Effector memory CD4-positive, alpha-beta T cell (primary cell): ENCODE results near the gene SLC23A2.
"Not testable (repeated sequence)": the region's sequence is repeated elsewhere in the genome, so short reads cannot be mapped to it uniquely, and the experiment has no call there.

ENCODE experiments used
- DNase-seq, 3 donors: peaks; one replicate each; pipeline ENCODE4 v3.0.0-alpha.2; 2020
- H3K27ac ChIP-seq: 2 replicates; pipeline ENCODE4 v1.7.0; 2013; ENCODE audit warnings: mild to moderate bottlenecking, low read length, moderate library complexity; ENCODE audit not compliant: insufficient read depth, poor library complexity, severe bottlenecking
- H3K27me3 ChIP-seq: replicated peaks from 2 replicates; pipeline ENCODE4 v1.7.0; 2013; ENCODE audit warnings: mild to moderate bottlenecking, low read length; ENCODE audit not compliant: insufficient read depth, control insufficient read depth, poor library complexity, severe bottlenecking
- H3K36me3 ChIP-seq: 2 replicates; pipeline ENCODE4 v1.7.0; 2013; ENCODE audit warnings: mild to moderate bottlenecking, low read length, moderate library complexity; ENCODE audit not compliant: control insufficient read depth, insufficient read depth
- H3K4me1 ChIP-seq: 2 replicates; pipeline ENCODE4 v1.7.0; 2013; ENCODE audit warnings: low read length, mild to moderate bottlenecking; ENCODE audit not compliant: control insufficient read depth, insufficient read depth, poor library complexity, severe bottlenecking
- H3K4me3 ChIP-seq: 2 replicates; pipeline ENCODE4 v1.7.0; 2013; ENCODE audit warnings: low read length, low read depth, mild to moderate bottlenecking; ENCODE audit not compliant: insufficient read depth, poor library complexity, severe bottlenecking
- H3K9me3 ChIP-seq: 2 replicates; pipeline ENCODE4 v1.7.0; 2013; ENCODE audit warnings: mild to moderate bottlenecking, low read length, moderate library complexity; ENCODE audit not compliant: control insufficient read depth

SLC23A2 gene

DNA sequence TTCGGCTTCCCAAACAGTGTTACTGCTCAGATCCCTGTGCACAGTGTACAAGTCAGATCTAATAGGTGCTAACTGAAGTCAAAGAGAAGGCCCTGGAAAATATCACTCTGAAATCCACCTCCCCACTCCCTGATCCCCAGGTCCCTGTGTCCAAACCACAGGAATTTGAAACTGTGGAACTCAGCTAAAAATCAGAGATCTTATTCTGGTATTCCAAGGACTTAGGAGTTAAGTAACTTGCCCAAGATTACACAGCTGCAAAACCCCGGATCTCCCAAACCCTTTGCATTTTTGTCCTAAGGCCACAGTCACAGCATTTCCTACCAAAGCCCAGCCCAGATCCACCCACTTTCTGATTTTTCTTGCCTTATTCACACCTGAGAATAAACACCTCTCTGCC, 32.3 kb upstream of the SLC23A2 start:
- Histone ChIP-seq H3K9me3 (no peaks in the 10 kb centered on the region), H3K36me3 (no peaks in the 10 kb centered on the region), H3K27me3 (no peaks in the 10 kb centered on the region), H3K4me1 (no peaks in the 10 kb centered on the region), H3K27ac (no peak overlapping the region), H3K4me3 (no peak overlapping the region)
- no peak for DNase-seq

DNA sequence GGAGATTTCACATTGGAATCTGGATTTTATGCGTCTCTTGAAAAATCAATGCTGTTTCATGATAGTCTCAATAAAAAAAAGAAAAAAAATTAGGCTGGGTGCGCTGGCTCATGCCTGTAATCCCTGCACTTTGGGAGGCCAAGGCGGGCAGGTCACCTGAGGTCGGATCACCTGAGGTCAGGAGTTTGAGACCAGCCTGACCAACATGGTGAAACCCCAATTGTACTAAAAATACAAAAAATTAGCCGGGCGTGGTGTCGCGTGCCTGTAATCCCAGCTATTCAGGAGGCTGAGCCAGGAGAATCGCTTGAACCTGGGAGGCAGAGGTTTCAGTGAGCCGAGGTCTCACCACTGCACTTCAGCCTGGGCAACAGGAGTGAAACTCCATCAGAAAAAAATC, 30.4 kb upstream of the SLC23A2 start:
- DNase-seq, H3K4me3 ChIP-seq: not testable (repeated sequence)

DNA sequence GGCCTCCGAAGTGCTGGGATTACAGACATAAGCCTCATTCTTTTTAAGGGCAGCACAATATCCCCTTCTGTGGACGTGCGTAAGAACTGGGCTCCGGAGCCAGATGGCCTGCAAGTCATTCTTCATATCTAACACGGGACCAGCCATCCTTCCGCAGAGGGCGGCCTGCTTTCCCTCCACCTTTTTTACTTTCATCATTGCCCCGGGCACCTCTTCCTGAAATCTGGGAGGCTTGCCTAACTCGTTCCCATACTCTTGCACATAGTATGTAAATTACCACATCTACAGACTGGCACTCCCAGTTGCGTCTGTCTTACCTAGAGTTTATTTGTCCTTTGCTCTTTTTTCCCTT, 29.9 kb upstream of the SLC23A2 start:
- DNase-seq, result no peak
- H3K4me1 ChIP-seq, result no peaks in the 10 kb centered on the region
- no peak overlapping the region for H3K4me3 ChIP-seq
- no peaks in the 10 kb centered on the region for H3K36me3 ChIP-seq
- H3K9me3 ChIP-seq, result no peaks in the 10 kb centered on the region
- no peak overlapping the region for H3K27ac ChIP-seq
- H3K27me3 ChIP-seq, result no peaks in the 10 kb centered on the region

More for the DNA sequence above, 30.4 kb upstream of the SLC23A2 start:
- H3K9me3 ChIP-seq, H3K4me1 ChIP-seq, H3K27me3 ChIP-seq, H3K36me3 ChIP-seq, H3K27ac ChIP-seq: not testable (repeated sequence)

DNA sequence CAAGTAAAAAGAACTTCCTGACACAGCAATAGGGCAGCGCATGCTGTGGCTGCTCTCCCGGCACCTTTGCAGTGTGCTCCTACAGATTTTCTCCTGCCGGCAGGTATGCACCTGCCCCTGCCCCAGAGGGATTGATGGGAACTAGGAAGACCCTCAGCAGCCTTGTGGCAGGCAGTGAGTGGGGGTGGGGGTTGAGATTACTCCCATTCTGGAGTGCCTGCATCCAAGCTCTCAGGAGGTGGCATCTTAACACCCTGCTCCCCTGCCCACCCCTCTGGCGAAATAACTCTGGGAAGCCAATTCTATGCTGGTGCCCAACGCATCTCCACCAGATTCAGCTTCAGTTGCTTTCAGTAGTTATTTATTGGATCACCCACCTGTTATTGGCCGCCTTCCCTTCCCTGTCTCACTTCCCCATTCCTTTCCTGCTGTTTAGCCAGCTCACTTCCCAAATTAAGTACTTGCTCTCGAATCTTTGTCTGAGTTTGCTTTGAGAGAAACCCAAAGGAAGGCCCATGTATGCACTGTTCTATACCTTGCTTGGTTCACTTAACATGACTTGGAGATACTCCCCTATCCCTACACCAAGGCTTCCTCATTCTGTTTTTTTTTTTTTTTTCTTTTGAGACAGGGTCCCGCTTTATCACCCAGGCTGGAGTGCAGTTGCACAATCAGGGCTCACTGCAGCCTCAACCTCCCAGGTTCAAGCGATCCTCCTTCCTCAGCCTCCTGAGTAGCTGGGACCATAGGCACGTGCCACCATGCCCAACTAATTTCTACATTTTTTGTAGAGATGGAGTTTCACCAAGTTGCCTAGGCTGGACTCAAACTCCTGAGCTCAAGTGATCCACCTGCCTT, 29.3 kb upstream of the SLC23A2 start:
- no peaks in the 10 kb centered on the region for H3K27me3 ChIP-seq
- H3K27ac ChIP-seq, result no peak overlapping the region
- no peaks in the 10 kb centered on the region for H3K4me1 ChIP-seq
- H3K9me3 ChIP-seq, result no peaks in the 10 kb centered on the region
- no peaks in the 10 kb centered on the region for H3K36me3 ChIP-seq
- no peak for DNase-seq
- no peak overlapping the region for H3K4me3 ChIP-seq

DNA sequence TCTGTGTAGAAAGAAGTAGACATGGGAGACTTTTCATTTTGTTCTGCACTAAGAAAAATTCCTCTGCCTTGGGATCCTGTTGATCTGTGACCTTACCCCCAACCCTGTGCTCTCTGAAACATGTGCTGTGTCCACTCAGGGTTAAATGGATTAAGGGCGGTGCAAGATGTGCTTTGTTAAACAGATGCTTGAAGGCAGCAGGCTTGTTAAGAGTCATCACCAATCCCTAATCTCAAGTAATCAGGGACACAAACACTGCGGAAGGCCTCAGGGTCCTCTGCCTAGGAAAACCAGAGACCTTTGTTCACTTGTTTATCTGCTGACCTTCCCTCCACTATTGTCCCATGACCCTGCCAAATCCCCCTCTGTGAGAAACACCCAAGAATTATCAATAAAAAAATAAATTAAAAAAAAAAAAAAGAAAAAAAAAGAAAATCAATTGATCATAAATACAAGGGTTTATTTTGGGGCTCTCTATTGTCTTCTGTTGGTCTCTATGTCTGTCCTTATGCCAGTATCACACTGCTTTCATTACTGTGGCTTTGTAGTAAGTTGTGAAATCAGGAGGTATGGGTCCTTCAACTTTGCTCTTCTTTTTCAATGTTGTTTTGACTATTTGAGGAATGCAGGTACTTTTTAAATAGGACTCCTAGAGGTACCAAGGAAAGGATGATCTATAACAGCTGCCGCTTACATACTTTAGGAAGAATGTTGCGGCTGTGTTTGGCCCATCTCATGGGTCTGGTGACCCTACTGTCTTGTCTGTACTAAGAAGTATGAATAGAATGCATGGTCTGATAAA, 27.1 kb upstream of the SLC23A2 start:
- not testable (repeated sequence) for H3K9me3 ChIP-seq, H3K36me3 ChIP-seq, H3K4me1 ChIP-seq, H3K27me3 ChIP-seq, DNase-seq, H3K4me3 ChIP-seq, H3K27ac ChIP-seq

DNA sequence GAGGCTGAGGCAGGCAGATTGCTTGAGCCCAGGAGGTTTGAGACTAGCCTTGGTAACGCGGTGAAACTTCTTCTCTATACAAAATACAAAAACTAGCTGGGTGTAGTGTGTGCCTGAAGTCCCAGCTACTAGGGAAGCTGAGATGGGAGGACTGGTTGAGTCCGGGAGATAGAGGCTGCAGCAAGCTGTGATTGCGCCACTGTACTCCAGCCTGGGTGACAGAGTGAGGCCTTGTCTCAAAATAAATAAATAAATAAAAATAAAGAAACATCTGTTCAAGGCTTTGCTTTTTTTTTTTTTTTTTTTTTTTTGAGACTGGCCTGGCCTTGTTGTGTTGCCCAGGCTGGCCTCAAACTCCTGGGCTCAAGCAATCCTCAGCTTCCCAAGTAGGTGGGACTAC, 23.7 kb upstream of the SLC23A2 start:
- no peak overlapping the region for H3K27ac ChIP-seq
- no peak overlapping the region for H3K4me3 ChIP-seq
- no peaks in the 10 kb centered on the region for H3K27me3 ChIP-seq
- no peaks in the 10 kb centered on the region for H3K9me3 ChIP-seq
- no peak for DNase-seq
- no peaks in the 10 kb centered on the region for H3K4me1 ChIP-seq
- no peaks in the 10 kb centered on the region for H3K36me3 ChIP-seq

DNA sequence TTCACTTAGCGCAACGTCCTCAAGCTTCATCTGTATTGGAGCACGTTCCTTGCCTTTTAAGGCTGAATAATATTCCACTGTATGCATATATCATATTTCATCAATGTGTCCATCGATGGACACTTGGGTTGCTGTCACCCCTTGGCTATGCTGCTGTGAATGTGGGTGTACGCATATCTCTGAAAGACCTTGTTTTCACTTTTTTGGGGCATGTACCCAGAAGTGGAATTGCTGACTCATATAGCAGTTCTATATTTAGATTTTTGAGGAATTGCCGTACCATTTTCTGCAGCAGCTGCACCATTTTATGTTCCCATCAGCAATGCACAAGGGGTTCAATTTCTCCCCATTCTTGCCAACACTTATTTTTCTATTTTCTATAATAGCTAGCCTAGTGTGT, 22.8 kb upstream of the SLC23A2 start:
- Histone ChIP-seq H3K4me3 (no peak overlapping the region), H3K27me3 (no peaks in the 10 kb centered on the region), H3K27ac (no peak overlapping the region), H3K4me1 (no peaks in the 10 kb centered on the region), H3K36me3 (no peaks in the 10 kb centered on the region), H3K9me3 (no peaks in the 10 kb centered on the region)
- DNase-seq, result no peak

DNA sequence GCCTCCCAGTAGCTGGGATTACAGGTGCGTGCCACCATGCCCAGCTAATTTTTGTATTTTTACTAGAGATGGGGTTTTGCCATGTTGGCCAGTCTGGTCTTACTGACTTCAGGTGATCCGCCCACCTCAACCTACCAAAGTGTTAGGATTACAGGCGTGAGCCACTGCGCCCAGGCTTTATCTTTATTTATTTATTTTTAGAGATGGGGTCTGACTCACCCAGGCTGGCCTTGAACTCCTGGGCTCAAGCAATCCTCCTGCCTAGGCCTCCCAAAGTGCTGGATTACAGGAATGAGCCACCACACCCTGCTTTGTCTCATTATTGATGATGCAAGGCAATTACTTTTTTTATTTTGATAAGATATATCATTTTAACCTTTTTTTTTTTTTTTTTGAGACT, 21.9 kb upstream of the SLC23A2 start:
- not testable (repeated sequence) for H3K27me3 ChIP-seq, H3K36me3 ChIP-seq, DNase-seq, H3K4me3 ChIP-seq, H3K4me1 ChIP-seq, H3K27ac ChIP-seq, H3K9me3 ChIP-seq

DNA sequence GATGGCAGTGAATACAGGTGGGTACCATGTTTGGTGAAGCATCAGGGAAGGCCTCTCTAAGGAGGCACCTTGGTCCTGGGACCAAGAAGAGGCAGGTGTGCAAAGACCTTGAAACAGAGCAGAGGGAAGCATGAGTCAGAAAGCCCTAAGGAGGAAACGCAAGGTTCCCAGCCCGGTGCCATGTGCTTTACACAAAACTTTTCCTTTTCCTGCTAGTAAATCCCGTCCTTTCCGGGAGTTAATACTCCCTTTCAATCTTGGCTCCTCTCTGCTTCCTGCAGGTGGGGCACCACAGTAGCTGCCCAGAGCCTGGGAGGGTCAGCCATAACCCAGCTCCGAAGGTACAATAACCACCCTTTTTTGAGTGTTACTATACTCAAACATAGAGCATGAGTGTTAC, 19.4 kb upstream of the SLC23A2 start:
- Histone ChIP-seq H3K4me3 (no peak overlapping the region), H3K4me1 (no peaks in the 10 kb centered on the region), H3K27ac (no peak overlapping the region), H3K9me3 (no peaks in the 10 kb centered on the region), H3K36me3 (no peaks in the 10 kb centered on the region), H3K27me3 (no peaks in the 10 kb centered on the region)
- DNase-seq, result no peak

DNA sequence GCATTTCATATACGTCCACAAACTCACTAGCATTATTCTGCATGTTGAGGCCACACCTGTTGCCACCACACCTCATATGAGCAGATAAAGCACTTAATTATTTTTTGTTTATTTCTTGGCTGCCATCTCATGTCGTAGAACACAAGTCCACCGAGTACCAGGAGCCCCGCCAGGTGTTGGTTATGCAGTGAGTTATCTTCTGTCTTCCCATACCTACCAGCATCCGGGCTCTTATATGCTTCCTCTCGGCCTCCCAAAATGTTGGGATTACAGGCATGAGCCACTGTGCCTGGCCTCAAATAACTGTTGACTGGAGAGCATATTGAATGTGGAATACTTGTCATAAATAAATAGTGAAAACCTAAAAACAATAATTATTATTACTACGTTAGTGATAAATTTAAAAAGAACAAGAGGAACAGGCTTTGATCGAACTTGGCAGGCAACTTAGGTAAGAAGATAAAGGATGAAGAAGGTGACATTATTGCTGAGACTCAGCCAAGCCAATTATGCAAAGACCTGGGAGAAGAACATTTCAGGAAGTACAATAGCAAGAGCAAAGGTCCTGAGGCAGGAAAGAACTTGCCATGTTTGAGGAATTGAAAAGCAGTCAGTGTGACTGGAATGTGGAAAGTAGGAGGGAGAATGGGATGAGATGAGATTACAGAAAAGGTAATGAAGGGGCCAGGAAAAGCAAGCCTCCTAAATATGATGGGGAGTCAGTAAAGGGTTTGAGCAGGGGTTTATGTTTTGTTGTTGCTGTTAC, 12.6 kb upstream of the SLC23A2 start:
- Histone ChIP-seq H3K4me3 (no peak overlapping the region), H3K9me3 (no peaks in the 10 kb centered on the region), H3K27ac (no peak overlapping the region), H3K4me1 (no peaks in the 10 kb centered on the region), H3K27me3 (no peaks in the 10 kb centered on the region), H3K36me3 (no peaks in the 10 kb centered on the region)
- DNase-seq, result no peak
